ENCODE results near the gene SWAP70.

SWAP70 gene

DNA sequence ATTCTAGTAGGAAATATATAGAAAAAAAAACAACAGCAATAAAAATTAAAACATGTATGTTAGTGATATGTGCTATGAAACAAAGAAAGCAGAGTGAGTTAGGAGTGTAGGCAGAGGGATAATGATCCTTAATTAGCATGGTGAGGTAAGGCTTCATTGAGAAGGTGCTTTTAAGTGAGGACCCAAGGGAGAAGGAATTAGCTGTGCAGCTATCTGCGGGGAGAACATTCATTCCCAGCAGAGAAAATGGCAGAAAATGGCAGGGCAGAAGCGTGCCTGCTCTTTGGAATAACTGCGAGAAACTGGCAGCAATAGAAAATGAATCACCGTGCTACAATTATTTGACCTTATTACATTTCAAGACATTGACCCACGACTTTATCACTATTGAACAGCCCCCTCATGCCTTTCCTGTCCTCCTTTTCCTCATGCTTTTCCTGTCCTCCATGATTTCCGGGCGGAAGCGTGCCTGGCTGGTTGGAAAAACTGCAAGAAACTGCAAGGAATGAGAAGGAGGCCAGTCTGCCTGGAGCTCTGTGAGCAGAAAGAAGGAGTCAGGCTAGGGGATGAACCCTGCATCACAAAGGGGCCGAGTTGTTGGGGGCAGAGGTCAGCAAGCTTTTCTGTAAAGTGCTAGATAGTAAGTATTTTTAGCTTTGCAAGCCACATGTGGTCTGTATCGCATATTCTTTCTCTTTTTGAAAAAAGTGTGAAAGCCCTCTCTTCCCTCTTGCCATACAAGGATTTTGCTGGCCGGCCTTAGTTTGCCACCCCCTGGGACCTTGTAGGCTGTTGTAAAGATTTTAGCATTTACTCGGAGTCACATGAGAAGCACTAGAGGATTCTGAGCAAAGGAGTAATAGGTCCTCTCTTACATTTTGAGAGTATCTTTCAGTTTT is 37.1 kb upstream of the SWAP70 start:
- no peak for TF ChIP-seq RARB (CRISPR knock-in tag; IDR thresholded peaks at IDR 0.05)
- no peak for TF ChIP-seq ISL1 (CRISPR knock-in tag; IDR thresholded peaks at IDR 0.05)
- TF ChIP-seq, protein P1, sequence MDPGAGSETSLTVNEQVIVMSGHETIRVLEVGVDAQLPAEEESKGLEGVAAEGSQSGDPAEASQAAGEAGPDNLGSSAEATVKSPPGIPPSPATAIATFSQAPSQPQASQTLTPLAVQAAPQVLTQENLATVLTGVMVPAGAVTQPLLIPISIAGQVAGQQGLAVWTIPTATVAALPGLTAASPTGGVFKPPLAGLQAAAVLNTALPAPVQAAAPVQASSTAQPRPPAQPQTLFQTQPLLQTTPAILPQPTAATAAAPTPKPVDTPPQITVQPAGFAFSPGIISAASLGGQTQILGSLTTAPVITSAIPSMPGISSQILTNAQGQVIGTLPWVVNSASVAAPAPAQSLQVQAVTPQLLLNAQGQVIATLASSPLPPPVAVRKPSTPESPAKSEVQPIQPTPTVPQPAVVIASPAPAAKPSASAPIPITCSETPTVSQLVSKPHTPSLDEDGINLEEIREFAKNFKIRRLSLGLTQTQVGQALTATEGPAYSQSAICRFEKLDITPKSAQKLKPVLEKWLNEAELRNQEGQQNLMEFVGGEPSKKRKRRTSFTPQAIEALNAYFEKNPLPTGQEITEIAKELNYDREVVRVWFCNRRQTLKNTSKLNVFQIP (CRISPR knock-in tag; IDR thresholded peaks at IDR 0.05; ENCODE audit: borderline replicate concordance, low read depth): no peak
- TF ChIP-seq, protein P2, sequence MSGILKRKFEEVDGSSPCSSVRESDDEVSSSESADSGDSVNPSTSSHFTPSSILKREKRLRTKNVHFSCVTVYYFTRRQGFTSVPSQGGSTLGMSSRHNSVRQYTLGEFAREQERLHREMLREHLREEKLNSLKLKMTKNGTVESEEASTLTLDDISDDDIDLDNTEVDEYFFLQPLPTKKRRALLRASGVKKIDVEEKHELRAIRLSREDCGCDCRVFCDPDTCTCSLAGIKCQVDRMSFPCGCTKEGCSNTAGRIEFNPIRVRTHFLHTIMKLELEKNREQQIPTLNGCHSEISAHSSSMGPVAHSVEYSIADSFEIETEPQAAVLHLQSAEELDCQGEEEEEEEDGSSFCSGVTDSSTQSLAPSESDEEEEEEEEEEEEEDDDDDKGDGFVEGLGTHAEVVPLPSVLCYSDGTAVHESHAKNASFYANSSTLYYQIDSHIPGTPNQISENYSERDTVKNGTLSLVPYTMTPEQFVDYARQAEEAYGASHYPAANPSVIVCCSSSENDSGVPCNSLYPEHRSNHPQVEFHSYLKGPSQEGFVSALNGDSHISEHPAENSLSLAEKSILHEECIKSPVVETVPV (CRISPR knock-in tag; IDR thresholded peaks at IDR 0.05): no peak
- TF ChIP-seq ZC3H10 (CRISPR knock-in tag; IDR thresholded peaks at IDR 0.05): no peak
- TF ChIP-seq ZNF70 (CRISPR knock-in tag; IDR thresholded peaks at IDR 0.05): no peak
- no peak for TF ChIP-seq TCF4 (CRISPR knock-in tag; IDR thresholded peaks at IDR 0.05; ENCODE audit: borderline replicate concordance)
- no peak for TF ChIP-seq ARNTL (CRISPR knock-in tag; IDR thresholded peaks at IDR 0.05; ENCODE audit: borderline replicate concordance, low read depth)
- TF ChIP-seq OSR1 (CRISPR knock-in tag; IDR thresholded peaks at IDR 0.05): no peak
- TF ChIP-seq CSDC2 (CRISPR knock-in tag; IDR thresholded peaks at IDR 0.05): no peak
- no peak for TF ChIP-seq ZFP30 (CRISPR knock-in tag; IDR thresholded peaks at IDR 0.05)
- TF ChIP-seq SNAI2 (CRISPR knock-in tag; IDR thresholded peaks at IDR 0.05): no peak
- no peak for ATAC-seq

DNA sequence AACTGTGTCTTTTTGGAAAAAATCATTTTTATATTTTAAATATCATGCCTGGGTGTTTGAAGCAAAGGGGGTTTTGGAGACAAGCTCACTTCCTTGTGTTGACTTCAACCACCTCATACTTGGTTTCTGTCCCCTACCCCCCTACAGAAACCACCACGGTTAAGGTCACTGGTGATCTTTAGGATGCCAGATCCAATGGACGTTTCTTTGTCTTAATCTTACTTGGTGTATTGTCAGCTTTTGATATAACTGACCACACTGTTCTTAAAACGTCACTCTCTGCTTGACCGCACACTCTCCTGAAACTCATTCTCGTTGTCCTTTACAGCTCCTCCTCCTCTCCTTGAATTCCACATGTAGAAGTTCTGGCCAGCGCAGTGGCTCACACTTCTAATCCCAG is 34.8 kb upstream of the SWAP70 start:
- no peak for ATAC-seq
- no peak for TF ChIP-seq ZC3H10 (CRISPR knock-in tag; IDR thresholded peaks at IDR 0.05)
- no peak for TF ChIP-seq ISL1 (CRISPR knock-in tag; IDR thresholded peaks at IDR 0.05)
- TF ChIP-seq CSDC2 (CRISPR knock-in tag; IDR thresholded peaks at IDR 0.05): no peak
- TF ChIP-seq, protein P3, sequence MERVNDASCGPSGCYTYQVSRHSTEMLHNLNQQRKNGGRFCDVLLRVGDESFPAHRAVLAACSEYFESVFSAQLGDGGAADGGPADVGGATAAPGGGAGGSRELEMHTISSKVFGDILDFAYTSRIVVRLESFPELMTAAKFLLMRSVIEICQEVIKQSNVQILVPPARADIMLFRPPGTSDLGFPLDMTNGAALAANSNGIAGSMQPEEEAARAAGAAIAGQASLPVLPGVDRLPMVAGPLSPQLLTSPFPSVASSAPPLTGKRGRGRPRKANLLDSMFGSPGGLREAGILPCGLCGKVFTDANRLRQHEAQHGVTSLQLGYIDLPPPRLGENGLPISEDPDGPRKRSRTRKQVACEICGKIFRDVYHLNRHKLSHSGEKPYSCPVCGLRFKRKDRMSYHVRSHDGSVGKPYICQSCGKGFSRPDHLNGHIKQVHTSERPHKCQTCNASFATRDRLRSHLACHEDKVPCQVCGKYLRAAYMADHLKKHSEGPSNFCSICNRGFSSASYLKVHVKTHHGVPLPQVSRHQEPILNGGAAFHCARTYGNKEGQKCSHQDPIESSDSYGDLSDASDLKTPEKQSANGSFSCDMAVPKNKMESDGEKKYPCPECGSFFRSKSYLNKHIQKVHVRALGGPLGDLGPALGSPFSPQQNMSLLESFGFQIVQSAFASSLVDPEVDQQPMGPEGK (CRISPR knock-in tag; IDR thresholded peaks at IDR 0.05; ENCODE audit: borderline replicate concordance): no peak
- no peak for TF ChIP-seq TOX (CRISPR knock-in tag; IDR thresholded peaks at IDR 0.05; ENCODE audit: borderline replicate concordance)
- no peak for TF ChIP-seq ARNTL (CRISPR knock-in tag; IDR thresholded peaks at IDR 0.05; ENCODE audit: borderline replicate concordance, low read depth)
- no peak for TF ChIP-seq RARB (CRISPR knock-in tag; IDR thresholded peaks at IDR 0.05)
- no peak for TF ChIP-seq SNAI2 (CRISPR knock-in tag; IDR thresholded peaks at IDR 0.05)
- TF ChIP-seq ZFP30 (CRISPR knock-in tag; IDR thresholded peaks at IDR 0.05): no peak
- TF ChIP-seq, protein P1 (CRISPR knock-in tag; IDR thresholded peaks at IDR 0.05; ENCODE audit: borderline replicate concordance, low read depth): no peak
- no peak for TF ChIP-seq ZNF8 (CRISPR knock-in tag; IDR thresholded peaks at IDR 0.05)
- no peak for TF ChIP-seq ZFP3 (CRISPR knock-in tag; IDR thresholded peaks at IDR 0.05)
- no peak for TF ChIP-seq ESRRG (CRISPR knock-in tag; IDR thresholded peaks at IDR 0.05)
- no peak for TF ChIP-seq PPARA (CRISPR knock-in tag; IDR thresholded peaks at IDR 0.05; ENCODE audit: borderline replicate concordance)
- TF ChIP-seq ZNF70 (CRISPR knock-in tag; IDR thresholded peaks at IDR 0.05): no peak
- no peak for TF ChIP-seq BACH2 (CRISPR knock-in tag; IDR thresholded peaks at IDR 0.05; ENCODE audit: borderline replicate concordance)
- TF ChIP-seq GLIS3 (CRISPR knock-in tag; IDR thresholded peaks at IDR 0.05): no peak
- no peak for TF ChIP-seq OSR1 (CRISPR knock-in tag; IDR thresholded peaks at IDR 0.05)
- TF ChIP-seq, protein P2 (CRISPR knock-in tag; IDR thresholded peaks at IDR 0.05): no peak
- no peak for TF ChIP-seq ZNF565 (CRISPR knock-in tag; conservative IDR thresholded peaks at IDR 0.05; ENCODE audit: low read depth)
